Measurements from ENCODE around the gene KRTAP1-3.

- no peak for TF ChIP-seq CTCF (optimal IDR thresholded peaks at IDR 0.05 in 1 of 3, IDR thresholded peaks at IDR 0.05 in 1 of 3, conservative IDR thresholded peaks at IDR 0.05 in 1 of 3; ENCODE audit: extremely low read depth in 1 of 3, insufficient read depth in 2 of 3, low read length in 3 of 3)
- TF ChIP-seq EZH2 (IDR thresholded peaks at IDR 0.05; ENCODE audit: low read length): no peak
Measured at GRCh38 chr17:41042953-41043352, 8.3 kb upstream of the KRTAP1-3 start.

Measured in keratinocyte (primary cell).